ENCODE results near the gene FGFBP3.

DNA sequence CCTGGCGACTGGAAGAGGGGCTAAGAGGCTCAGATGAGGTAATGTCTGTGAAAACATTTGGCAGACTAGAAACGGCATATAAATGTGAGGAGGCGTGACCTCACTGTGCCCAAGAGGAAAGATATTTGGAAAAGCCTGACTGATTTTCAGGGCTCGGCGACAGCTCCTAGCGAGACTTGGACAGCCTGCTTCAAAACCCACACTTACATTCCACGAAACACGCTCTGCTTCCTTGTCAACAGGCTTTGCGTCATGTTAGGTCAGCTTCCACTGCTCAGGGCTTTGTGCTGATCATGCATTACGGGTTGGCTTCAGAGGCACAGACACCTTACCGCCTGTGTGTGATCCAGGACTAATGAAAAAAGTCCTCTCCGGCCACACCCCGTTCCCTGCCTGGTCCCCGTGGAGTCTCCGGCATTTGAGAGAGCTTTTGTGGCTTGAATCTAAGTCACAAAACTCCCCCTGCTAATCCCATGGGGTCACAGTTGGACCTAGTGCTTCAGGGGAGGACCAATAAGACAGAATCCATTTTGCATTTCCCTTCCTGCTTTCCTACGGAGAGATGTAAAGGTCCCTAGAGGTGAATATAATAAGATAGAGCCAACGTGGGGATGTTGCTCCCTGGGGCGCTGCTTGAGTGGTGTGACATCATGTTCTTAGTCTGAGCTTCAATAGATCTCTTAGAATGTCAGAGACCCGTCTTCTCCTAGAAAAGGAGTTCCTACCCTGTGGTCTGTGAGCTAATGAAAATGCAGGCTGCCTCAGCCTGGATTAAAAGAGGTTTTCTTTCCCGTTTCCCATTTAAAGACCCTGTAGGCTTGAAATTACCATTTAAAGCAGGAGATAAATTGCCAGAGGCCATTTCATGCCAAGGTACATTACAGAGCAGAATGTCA is 25.5 kb downstream of the FGFBP3 start:
- TF ChIP-seq POLR2A (IDR thresholded peaks at IDR 0.05; ENCODE audit: borderline replicate concordance, extremely low read depth, insufficient read depth, insufficient read length) (no peak), EZH2phosphoT487 (IDR thresholded peaks at IDR 0.05; ENCODE audit: borderline replicate concordance) (no peak), EZH2 (IDR thresholded peaks at IDR 0.05) (no peak), EGR1 (IDR thresholded peaks at IDR 0.05; ENCODE audit: low read depth) (no peak), POLR2AphosphoS5 (IDR thresholded peaks at IDR 0.05; ENCODE audit: low read depth, low read length) (no peak), RAD21 (IDR thresholded peaks at IDR 0.05; ENCODE audit: low read depth) (no peak)
- TF ChIP-seq, protein P1, sequence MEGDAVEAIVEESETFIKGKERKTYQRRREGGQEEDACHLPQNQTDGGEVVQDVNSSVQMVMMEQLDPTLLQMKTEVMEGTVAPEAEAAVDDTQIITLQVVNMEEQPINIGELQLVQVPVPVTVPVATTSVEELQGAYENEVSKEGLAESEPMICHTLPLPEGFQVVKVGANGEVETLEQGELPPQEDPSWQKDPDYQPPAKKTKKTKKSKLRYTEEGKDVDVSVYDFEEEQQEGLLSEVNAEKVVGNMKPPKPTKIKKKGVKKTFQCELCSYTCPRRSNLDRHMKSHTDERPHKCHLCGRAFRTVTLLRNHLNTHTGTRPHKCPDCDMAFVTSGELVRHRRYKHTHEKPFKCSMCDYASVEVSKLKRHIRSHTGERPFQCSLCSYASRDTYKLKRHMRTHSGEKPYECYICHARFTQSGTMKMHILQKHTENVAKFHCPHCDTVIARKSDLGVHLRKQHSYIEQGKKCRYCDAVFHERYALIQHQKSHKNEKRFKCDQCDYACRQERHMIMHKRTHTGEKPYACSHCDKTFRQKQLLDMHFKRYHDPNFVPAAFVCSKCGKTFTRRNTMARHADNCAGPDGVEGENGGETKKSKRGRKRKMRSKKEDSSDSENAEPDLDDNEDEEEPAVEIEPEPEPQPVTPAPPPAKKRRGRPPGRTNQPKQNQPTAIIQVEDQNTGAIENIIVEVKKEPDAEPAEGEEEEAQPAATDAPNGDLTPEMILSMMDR (IDR thresholded peaks at IDR 0.05 in 2 of 3, conservative IDR thresholded peaks at IDR 0.05 in 1 of 3; ENCODE audit: borderline replicate concordance in 1 of 3, insufficient read depth in 1 of 3, low read depth in 2 of 3, low read length in 2 of 3): no peak
- TF ChIP-seq, protein P2, sequence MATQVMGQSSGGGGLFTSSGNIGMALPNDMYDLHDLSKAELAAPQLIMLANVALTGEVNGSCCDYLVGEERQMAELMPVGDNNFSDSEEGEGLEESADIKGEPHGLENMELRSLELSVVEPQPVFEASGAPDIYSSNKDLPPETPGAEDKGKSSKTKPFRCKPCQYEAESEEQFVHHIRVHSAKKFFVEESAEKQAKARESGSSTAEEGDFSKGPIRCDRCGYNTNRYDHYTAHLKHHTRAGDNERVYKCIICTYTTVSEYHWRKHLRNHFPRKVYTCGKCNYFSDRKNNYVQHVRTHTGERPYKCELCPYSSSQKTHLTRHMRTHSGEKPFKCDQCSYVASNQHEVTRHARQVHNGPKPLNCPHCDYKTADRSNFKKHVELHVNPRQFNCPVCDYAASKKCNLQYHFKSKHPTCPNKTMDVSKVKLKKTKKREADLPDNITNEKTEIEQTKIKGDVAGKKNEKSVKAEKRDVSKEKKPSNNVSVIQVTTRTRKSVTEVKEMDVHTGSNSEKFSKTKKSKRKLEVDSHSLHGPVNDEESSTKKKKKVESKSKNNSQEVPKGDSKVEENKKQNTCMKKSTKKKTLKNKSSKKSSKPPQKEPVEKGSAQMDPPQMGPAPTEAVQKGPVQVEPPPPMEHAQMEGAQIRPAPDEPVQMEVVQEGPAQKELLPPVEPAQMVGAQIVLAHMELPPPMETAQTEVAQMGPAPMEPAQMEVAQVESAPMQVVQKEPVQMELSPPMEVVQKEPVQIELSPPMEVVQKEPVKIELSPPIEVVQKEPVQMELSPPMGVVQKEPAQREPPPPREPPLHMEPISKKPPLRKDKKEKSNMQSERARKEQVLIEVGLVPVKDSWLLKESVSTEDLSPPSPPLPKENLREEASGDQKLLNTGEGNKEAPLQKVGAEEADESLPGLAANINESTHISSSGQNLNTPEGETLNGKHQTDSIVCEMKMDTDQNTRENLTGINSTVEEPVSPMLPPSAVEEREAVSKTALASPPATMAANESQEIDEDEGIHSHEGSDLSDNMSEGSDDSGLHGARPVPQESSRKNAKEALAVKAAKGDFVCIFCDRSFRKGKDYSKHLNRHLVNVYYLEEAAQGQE (IDR thresholded peaks at IDR 0.05; ENCODE audit: low read depth): no peak

Data from HCT116 (cell line).